ENCODE measurements around the gene TENT5C. TPM values are rescaled to one million over a fixed set of nuclear protein-coding genes. Genes with fewer than 3 reads are reported as not detected.

TENT5C gene
- total and polyA plus RNA-seq, 9 of the 15 experiments (the other 6 are each of a cell fraction or from before 2014, with no cell fraction given): 1.8 to 7.7 (median 4.0) TPM

DNA sequence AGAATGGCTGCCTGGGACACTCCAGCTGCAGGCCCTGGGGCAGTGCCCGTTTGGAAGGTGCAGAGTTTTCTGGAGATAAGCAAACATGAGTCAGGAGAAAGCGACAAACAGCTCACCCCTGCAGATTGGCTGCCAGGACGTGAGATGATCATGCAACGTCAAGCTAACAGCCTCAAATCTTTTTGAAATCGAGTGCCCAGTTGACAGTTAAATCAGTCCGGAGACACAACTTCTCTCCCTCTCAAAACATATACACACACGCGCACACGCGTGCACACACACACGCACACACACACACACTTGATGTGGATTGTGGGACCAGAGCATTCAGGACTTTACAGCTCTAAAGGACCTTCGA, 49.4 kb downstream of the TENT5C start (continued):
- TF ChIP-seq MAFF (IDR thresholded peaks at IDR 0.05; ENCODE audit: low read length): peak; percentile 72
- peak; percentile 80; the same call in 1 of the 2 replicates for TF ChIP-seq ZNF644 (tag; IDR thresholded peaks at IDR 0.05; ENCODE audit: low read depth)
- TF ChIP-seq, protein P1, sequence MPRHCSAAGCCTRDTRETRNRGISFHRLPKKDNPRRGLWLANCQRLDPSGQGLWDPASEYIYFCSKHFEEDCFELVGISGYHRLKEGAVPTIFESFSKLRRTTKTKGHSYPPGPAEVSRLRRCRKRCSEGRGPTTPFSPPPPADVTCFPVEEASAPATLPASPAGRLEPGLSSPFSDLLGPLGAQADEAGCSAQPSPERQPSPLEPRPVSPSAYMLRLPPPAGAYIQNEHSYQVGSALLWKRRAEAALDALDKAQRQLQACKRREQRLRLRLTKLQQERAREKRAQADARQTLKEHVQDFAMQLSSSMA (CRISPR knock-in tag; IDR thresholded peaks at IDR 0.05): no peak
- TF ChIP-seq, protein P2, sequence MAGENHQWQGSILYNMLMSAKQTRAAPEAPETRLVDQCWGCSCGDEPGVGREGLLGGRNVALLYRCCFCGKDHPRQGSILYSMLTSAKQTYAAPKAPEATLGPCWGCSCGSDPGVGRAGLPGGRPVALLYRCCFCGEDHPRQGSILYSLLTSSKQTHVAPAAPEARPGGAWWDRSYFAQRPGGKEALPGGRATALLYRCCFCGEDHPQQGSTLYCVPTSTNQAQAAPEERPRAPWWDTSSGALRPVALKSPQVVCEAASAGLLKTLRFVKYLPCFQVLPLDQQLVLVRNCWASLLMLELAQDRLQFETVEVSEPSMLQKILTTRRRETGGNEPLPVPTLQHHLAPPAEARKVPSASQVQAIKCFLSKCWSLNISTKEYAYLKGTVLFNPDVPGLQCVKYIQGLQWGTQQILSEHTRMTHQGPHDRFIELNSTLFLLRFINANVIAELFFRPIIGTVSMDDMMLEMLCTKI (IDR thresholded peaks at IDR 0.05; ENCODE audit: partially characterized antibody): no peak
- TF ChIP-seq, protein P3, sequence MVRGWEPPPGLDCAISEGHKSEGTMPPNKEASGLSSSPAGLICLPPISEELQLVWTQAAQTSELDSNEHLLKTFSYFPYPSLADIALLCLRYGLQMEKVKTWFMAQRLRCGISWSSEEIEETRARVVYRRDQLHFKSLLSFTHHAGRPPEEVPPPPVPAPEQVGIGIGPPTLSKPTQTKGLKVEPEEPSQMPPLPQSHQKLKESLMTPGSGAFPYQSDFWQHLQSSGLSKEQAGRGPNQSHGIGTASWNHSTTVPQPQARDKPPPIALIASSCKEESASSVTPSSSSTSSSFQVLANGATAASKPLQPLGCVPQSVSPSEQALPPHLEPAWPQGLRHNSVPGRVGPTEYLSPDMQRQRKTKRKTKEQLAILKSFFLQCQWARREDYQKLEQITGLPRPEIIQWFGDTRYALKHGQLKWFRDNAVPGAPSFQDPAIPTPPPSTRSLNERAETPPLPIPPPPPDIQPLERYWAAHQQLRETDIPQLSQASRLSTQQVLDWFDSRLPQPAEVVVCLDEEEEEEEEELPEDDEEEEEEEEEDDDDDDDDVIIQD (CRISPR knock-in tag; IDR thresholded peaks at IDR 0.05): no peak
- TF ChIP-seq MBD2 (IDR thresholded peaks at IDR 0.05; ENCODE audit: borderline replicate concordance, low read depth): no peak
- TF ChIP-seq, protein P4, sequence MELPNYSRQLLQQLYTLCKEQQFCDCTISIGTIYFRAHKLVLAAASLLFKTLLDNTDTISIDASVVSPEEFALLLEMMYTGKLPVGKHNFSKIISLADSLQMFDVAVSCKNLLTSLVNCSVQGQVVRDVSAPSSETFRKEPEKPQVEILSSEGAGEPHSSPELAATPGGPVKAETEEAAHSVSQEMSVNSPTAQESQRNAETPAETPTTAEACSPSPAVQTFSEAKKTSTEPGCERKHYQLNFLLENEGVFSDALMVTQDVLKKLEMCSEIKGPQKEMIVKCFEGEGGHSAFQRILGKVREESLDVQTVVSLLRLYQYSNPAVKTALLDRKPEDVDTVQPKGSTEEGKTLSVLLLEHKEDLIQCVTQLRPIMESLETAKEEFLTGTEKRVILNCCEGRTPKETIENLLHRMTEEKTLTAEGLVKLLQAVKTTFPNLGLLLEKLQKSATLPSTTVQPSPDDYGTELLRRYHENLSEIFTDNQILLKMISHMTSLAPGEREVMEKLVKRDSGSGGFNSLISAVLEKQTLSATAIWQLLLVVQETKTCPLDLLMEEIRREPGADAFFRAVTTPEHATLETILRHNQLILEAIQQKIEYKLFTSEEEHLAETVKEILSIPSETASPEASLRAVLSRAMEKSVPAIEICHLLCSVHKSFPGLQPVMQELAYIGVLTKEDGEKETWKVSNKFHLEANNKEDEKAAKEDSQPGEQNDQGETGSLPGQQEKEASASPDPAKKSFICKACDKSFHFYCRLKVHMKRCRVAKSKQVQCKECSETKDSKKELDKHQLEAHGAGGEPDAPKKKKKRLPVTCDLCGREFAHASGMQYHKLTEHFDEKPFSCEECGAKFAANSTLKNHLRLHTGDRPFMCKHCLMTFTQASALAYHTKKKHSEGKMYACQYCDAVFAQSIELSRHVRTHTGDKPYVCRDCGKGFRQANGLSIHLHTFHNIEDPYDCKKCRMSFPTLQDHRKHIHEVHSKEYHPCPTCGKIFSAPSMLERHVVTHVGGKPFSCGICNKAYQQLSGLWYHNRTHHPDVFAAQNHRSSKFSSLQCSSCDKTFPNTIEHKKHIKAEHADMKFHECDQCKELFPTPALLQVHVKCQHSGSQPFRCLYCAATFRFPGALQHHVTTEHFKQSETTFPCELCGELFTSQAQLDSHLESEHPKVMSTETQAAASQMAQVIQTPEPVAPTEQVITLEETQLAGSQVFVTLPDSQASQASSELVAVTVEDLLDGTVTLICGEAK (IDR thresholded peaks at IDR 0.05): no peak
- TF ChIP-seq, protein P4 (CRISPR knock-in tag; IDR thresholded peaks at IDR 0.05): no peak
- TF ChIP-seq DMBX1 (CRISPR knock-in tag; IDR thresholded peaks at IDR 0.05; ENCODE audit: borderline replicate concordance): peak; percentile 81
- no peak for TF ChIP-seq MCM5 (IDR thresholded peaks at IDR 0.05; ENCODE audit: low read depth)
- no peak for TF ChIP-seq ETV5 (CRISPR knock-in tag; IDR thresholded peaks at IDR 0.05; ENCODE audit: low read depth)
- peak; percentile 74 for TF ChIP-seq DPF2 (IDR thresholded peaks at IDR 0.05)
- 0 out of 2 replicates have a peak, but pooled peaks have one; percentile 9 for TF ChIP-seq ZNF165 (CRISPR knock-in tag; IDR thresholded peaks at IDR 0.05; ENCODE audit: borderline replicate concordance)
- peak; percentile 28 for TF ChIP-seq POLR2B (IDR thresholded peaks at IDR 0.05; ENCODE audit: low read depth, partially characterized antibody)
- no peak for TF ChIP-seq CBX8 (IDR thresholded peaks at IDR 0.05; ENCODE audit: borderline replicate concordance, extremely low read depth, low read depth, low read length, poor library complexity, severe bottlenecking)
- no peak for TF ChIP-seq ZNF695 (CRISPR knock-in tag; IDR thresholded peaks at IDR 0.05)

Measured in K562 (cell line).